H1 (cell line): Measurements from ENCODE around the gene FITM2. TPM values are rescaled to one million over a fixed set of nuclear protein-coding genes. Genes with fewer than 3 reads are reported as not detected.

ENCODE experiments used
- BACH1 ChIP-seq: IDR thresholded peaks from 2 replicates; pipeline ENCODE4 v1.6.1; 2012; ENCODE audit warnings: low read length, improper control_type of control experiment
- BRCA1 ChIP-seq: IDR thresholded peaks from 2 replicates; pipeline ENCODE4 v1.6.1; 2012; ENCODE audit warnings: low read depth, low read length, improper control_type of control experiment
- CHD2 ChIP-seq: IDR thresholded peaks from 2 replicates; pipeline ENCODE4 v1.6.1; 2012; ENCODE audit warnings: low read length, improper control_type of control experiment
- EZH2 ChIP-seq: fragments of 200-600 bp; sonication (generic); IDR thresholded peaks from 2 replicates; pipeline ENCODE4 v1.7.1; 2012; ENCODE audit warnings: low read depth, mild to moderate bottlenecking, moderate library complexity, low read length, inconsistent platforms; ENCODE audit not compliant: severe bottlenecking
- GTF2F1 ChIP-seq: IDR thresholded peaks from 2 replicates; pipeline ENCODE4 v1.6.1; 2012; ENCODE audit warnings: low read depth, low read length, improper control_type of control experiment, borderline replicate concordance
- KDM1A ChIP-seq: fragments of 200-600, 300-600 bp; sonication (generic); IDR thresholded peaks from 2 replicates; pipeline ENCODE4 v1.7.1; 2016; ENCODE audit warnings: mild to moderate bottlenecking, low read length, borderline replicate concordance
- KDM5A ChIP-seq: fragments of 200-600 bp; IDR thresholded peaks from 2 replicates; pipeline ENCODE4 v1.7.1; 2012; ENCODE audit warnings: mild to moderate bottlenecking, low read length, inconsistent platforms, mixed read lengths
- NANOG ChIP-seq: IDR thresholded peaks from 2 replicates; pipeline ENCODE4 v1.6.1; 2011; ENCODE audit warnings: low read length, low read depth, mild to moderate bottlenecking, inconsistent platforms; ENCODE audit not compliant: insufficient read depth, poor library complexity, severe bottlenecking
- NRF1 ChIP-seq: IDR thresholded peaks from 2 replicates; pipeline ENCODE4 v1.6.1; 2011; ENCODE audit warnings: mild to moderate bottlenecking, low read depth, low read length, improper control_type of control experiment
- PHF8 ChIP-seq: fragments of 200-600 bp; sonication (generic); conservative IDR thresholded peaks from 2 replicates; pipeline ENCODE4 v1.7.1; 2012; ENCODE audit warnings: low read depth, mild to moderate bottlenecking, inconsistent platforms, low read length, moderate library complexity
- POLR2AphosphoS5 ChIP-seq: IDR thresholded peaks from 2 replicates; pipeline ENCODE4 v1.6.1; 2011; ENCODE audit warnings: low read depth, low read length
- RAD21 ChIP-seq, 2 experiments: IDR thresholded peaks in 1 of 2; conservative IDR thresholded peaks in 1 of 2; 2 replicates each; pipeline ENCODE4 v1.6.1; 2011; ENCODE audit warnings: low read depth in 2 of 2, low read length in 2 of 2, improper control_type of control experiment in 1 of 2, inconsistent platforms in 1 of 2, mild to moderate bottlenecking in 1 of 2, moderate library complexity in 1 of 2
- RBBP5 ChIP-seq: IDR thresholded peaks from 2 replicates; pipeline ENCODE4 v1.7.1; 2012; ENCODE audit warnings: low read depth, mild to moderate bottlenecking, inconsistent platforms, low read length, moderate library complexity, borderline replicate concordance
- RXRA ChIP-seq: IDR thresholded peaks from 2 replicates; pipeline ENCODE4 v1.6.1; 2011; ENCODE audit warnings: low read depth, mild to moderate bottlenecking, low read length, moderate library complexity; ENCODE audit not compliant: insufficient read depth
- SIN3A ChIP-seq, 2 experiments: IDR thresholded peaks in 1 of 2; conservative IDR thresholded peaks in 1 of 2; 2 replicates each; pipeline ENCODE4 v1.6.1; 2011 to 2012; ENCODE audit warnings: low read length in 2 of 2, improper control_type of control experiment in 1 of 2, low read depth in 1 of 2, mild to moderate bottlenecking in 1 of 2
- SIX5 ChIP-seq: IDR thresholded peaks from 2 replicates; pipeline ENCODE4 v1.6.1; 2011; ENCODE audit warnings: mild to moderate bottlenecking, low read depth, low read length
- SP1 ChIP-seq: IDR thresholded peaks from 2 replicates; pipeline ENCODE4 v1.6.1; 2011; ENCODE audit warnings: low read depth, low read length
- SUZ12 ChIP-seq: fragments of 200-600 bp; sonication (generic); IDR thresholded peaks from 2 replicates; pipeline ENCODE4 v1.6.1; 2012; ENCODE audit warnings: mild to moderate bottlenecking, inconsistent platforms, low read length, moderate library complexity, mixed read lengths
- TBP ChIP-seq: IDR thresholded peaks from 2 replicates; pipeline ENCODE4 v1.6.1; 2011; ENCODE audit warnings: low read depth, low read length, improper control_type of control experiment
- TEAD4 ChIP-seq: IDR thresholded peaks from 2 replicates; pipeline ENCODE4 v1.6.1; 2012; ENCODE audit warnings: low read depth, low read length, inconsistent platforms, mixed read lengths
- YY1 ChIP-seq: IDR thresholded peaks from 2 replicates; pipeline ENCODE4 v1.6.1; 2011; ENCODE audit warnings: low read depth, mild to moderate bottlenecking, low read length
- ZNF274 ChIP-seq: IDR thresholded peaks from 2 replicates; pipeline ENCODE4 v1.7.0; 2012; ENCODE audit warnings: low read length, borderline replicate concordance; ENCODE audit errors: extremely low read depth
- polyA plus RNA-seq, 7 experiments: library from polyadenylated mRNA; depleted of rRNA in 3 of 7; stranded (reverse) in 5 of 7; unstranded in 2 of 7; fragments of >200 nt in 5 of 7; fragments of 200-250 nt in 2 of 7; gene quantifications; 1 replicate in 5 of 7; 2 replicates in 1 of 7; 4 replicates in 1 of 7; pipeline versions ENCODE4 v1.2.1 to v1.2.3, GENCODE V29; 2011 to 2013; ENCODE audit warnings: missing spikeins in 2 of 7, mixed read lengths in 2 of 7
- total RNA-seq: library from RNA; stranded (reverse); fragmentation: NEBNext Ultra II Directional; extraction: Animal tissue kit (Norgen Biotek cat#: 25700); gene quantifications from 2 replicates; pipeline ENCODE4 v1.2.1, GENCODE V29; 2021
- TF ChIP-seq, protein P1 (sequence below): IDR thresholded peaks from 2 replicates; pipeline ENCODE4 v1.6.1; 2012; ENCODE audit warnings: inconsistent platforms

Gene FITM2
- total and polyA plus RNA-seq, 2 of the 8 experiments (the other 6 are each of a cell fraction or from before 2014, with no cell fraction given): 1.1 to 2.1 TPM

DNA sequence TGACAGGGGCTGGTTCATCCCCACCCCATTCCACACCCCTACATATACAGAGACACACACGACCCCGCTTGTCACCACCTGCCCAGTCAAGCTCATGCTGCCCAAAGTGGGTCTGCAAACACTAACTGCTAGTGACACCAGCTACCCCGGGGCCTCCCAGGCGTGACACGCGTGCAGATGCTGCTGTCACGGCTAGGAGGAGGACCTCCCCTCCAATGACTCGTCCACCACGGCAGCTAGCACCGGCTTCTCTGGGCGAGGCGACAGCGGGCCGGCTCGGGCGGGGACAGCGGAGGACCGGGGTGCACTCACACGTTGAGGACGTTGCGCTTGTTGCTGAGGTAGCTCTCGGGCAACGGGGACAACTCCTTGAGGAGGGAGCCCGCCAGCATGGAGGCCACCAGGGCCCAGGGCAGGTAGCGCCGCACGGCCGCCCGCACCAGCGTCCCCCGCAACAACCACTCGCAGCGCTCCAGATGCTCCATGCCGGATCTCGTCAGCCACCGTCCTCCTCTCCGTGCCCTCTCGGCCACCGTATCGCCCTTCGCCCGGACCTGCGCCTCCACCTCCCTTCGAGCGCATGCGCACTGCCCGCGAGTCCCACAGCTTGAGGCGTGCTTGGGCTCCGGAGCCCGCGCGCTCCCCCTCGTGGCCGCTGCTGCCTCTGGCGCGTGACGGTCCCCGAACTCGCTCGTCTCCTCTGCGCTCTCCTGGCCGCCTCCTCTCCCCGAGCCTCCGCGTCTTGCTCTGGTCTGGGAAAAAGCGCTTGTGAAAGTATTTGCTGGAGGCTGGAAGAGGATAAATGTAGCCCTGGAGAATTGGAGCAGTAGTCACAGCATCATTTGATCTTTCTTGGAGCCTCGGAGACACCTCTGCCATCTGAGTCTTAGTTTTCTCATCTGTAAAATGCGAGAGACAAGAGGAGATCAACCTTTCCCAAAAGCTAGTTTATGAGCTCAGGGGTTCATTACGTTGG lies at the start of gene FITM2 (continued):
- TF ChIP-seq RXRA: no peak
- TF ChIP-seq SUZ12: no peak
- TF ChIP-seq, protein P1, sequence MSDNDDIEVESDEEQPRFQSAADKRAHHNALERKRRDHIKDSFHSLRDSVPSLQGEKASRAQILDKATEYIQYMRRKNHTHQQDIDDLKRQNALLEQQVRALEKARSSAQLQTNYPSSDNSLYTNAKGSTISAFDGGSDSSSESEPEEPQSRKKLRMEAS: peak; percentile 89
- TF ChIP-seq ZNF274: no peak
- TF ChIP-seq GTF2F1: no peak
- peak; percentile 46 to 77; a peak in 3 of 4 replicates for TF ChIP-seq SIN3A (conservative IDR thresholded peaks at IDR 0.05 in 1 of 2, IDR thresholded peaks at IDR 0.05 in 1 of 2; ENCODE audit: low read depth in 1 of 2, low read length in 2 of 2)
- TF ChIP-seq YY1: no peak
- peak; percentile 56 for TF ChIP-seq PHF8
- TF ChIP-seq SP1: no peak
- TF ChIP-seq NANOG: no peak
- TF ChIP-seq BACH1: peak; percentile 84
- TF ChIP-seq RAD21 (IDR thresholded peaks at IDR 0.05 in 1 of 2, conservative IDR thresholded peaks at IDR 0.05 in 1 of 2; ENCODE audit: low read depth in 2 of 2, low read length in 2 of 2): peak; percentile 73 to 77
- TF ChIP-seq KDM5A: no peak
- TF ChIP-seq CHD2: 0 out of 2 replicates have a peak, but pooled peaks have one; percentile 9
- TF ChIP-seq POLR2AphosphoS5: peak; percentile 50; the same call in 1 of the 2 replicates
- TF ChIP-seq SIX5: no peak
- TF ChIP-seq TEAD4: 0 out of 2 replicates have a peak, but pooled peaks have one; percentile 40
- TF ChIP-seq BRCA1: no peak
- TF ChIP-seq TBP: peak; percentile 41; the same call in 1 of the 2 replicates
- no peak for TF ChIP-seq KDM1A
- peak; percentile 93 for TF ChIP-seq NRF1
- TF ChIP-seq EZH2: no peak
- TF ChIP-seq RBBP5: peak; percentile 50; the same call in 1 of the 2 replicates
